AG10803 (cell line): ENCODE data around the gene SCYGR8.

Experiments used
- DNase-seq: peaks from one replicate; pipeline ENCODE4 v3.0.0; 2010; ENCODE audit warnings: low read depth
- H3K4me3 ChIP-seq: 2 replicates; pipeline ENCODE4 v1.5.1; 2011; ENCODE audit warnings: mild to moderate bottlenecking, low read length, control low read depth
- CTCF ChIP-seq: conservative IDR thresholded peaks from 2 replicates; pipeline ENCODE4 v1.5.1; 2011; ENCODE audit warnings: mild to moderate bottlenecking, low read length, control low read depth, inconsistent platforms

Gene SCYGR8

GRCh38 chr2:227774895-227775842 is 29.5 kb downstream of the SCYGR8 start:
- no peak overlapping the region for H3K4me3 ChIP-seq
- no peak for TF ChIP-seq CTCF
- DNase-seq, result no peak

GRCh38 chr2:227780981-227781615 is 35.4 kb downstream of the SCYGR8 start:
- H3K4me3 ChIP-seq, result no peak overlapping the region
- no peak for TF ChIP-seq CTCF
- DNase-seq, result no peak

GRCh38 chr2:227781841-227782240 is 36.1 kb downstream of the SCYGR8 start:
- no peak for TF ChIP-seq CTCF
- no peak overlapping the region for H3K4me3 ChIP-seq
- no peak for DNase-seq

GRCh38 chr2:227782804-227783203 is 37.1 kb downstream of the SCYGR8 start:
- no peak for DNase-seq
- no peak overlapping the region for H3K4me3 ChIP-seq
- TF ChIP-seq CTCF, result no peak

- no peak for DNase-seq
Measured at GRCh38 chr2:227783404-227784138, 37.9 kb downstream of the SCYGR8 start.

GRCh38 chr2:227785293-227785692 is 39.6 kb downstream of the SCYGR8 start:
- DNase-seq, result no peak
- TF ChIP-seq CTCF, result no peak
- H3K4me3 ChIP-seq, result no peak overlapping the region

More at GRCh38 chr2:227783404-227784138, 37.9 kb downstream of the SCYGR8 start:
- no peak overlapping the region for H3K4me3 ChIP-seq
- TF ChIP-seq CTCF, result no peak
